Measurements from ENCODE around the gene CDK6. TPM values are rescaled to one million over a fixed set of nuclear protein-coding genes. Genes with fewer than 3 reads are reported as not detected.
A peak's percentile ranks its signal among the peaks of the same experiment; 100 is the strongest.

CDK6 gene
- polyA plus RNA-seq, 1 donor = 22.4 TPM

- 90% methylated on average over 1 of the region's 3 CpGs for WGBS (ENCODE audit: insufficient coverage, low lambda C conversion rate)
- Histone ChIP-seq H3K4me3 (ENCODE audit: low read length) (no peak overlapping the region), H3K27ac (ENCODE audit: low read length) (peak overlapping the region; percentile 41), H3K27me3 (ENCODE audit: control insufficient read depth, insufficient read depth, low read length) (no peaks in the 10 kb centered on the region), H3K4me1 (ENCODE audit: control insufficient read depth, insufficient read depth, low read length) (peaks cover 39% of the 10 kb centered on the region), H3K9me3 (ENCODE audit: control insufficient read depth, low read depth, low read length) (no peaks in the 10 kb centered on the region), H3K36me3 (ENCODE audit: control insufficient read depth, insufficient read depth, low read length) (no peaks in the 10 kb centered on the region)
- peak; percentile 38 to 67 for DNase-seq
Measured at GRCh38 chr7:92650391-92650790, 186.0 kb downstream of the CDK6 start.

GRCh38 chr7:92648067-92648466 lies 188.3 kb downstream of the CDK6 start:
- DNase-seq = peak in 1 of 2 donors; percentile 58
- WGBS (ENCODE audit: insufficient coverage, low lambda C conversion rate) = 88% methylated on average over 1 of the region's 4 CpGs
- Histone ChIP-seq H3K4me3 (ENCODE audit: low read length) (no peak overlapping the region), H3K36me3 (ENCODE audit: control insufficient read depth, insufficient read depth, low read length) (no peaks in the 10 kb centered on the region), H3K4me1 (ENCODE audit: control insufficient read depth, insufficient read depth, low read length) (peaks cover 55% of the 10 kb centered on the region), H3K9me3 (ENCODE audit: control insufficient read depth, low read depth, low read length) (no peaks in the 10 kb centered on the region), H3K27me3 (ENCODE audit: control insufficient read depth, insufficient read depth, low read length) (no peaks in the 10 kb centered on the region), H3K27ac (ENCODE audit: low read length) (peak overlapping the region; percentile 48)

GRCh38 chr7:92647652-92648051 lies 188.7 kb downstream of the CDK6 start:
- Histone ChIP-seq H3K36me3 (ENCODE audit: control insufficient read depth, insufficient read depth, low read length) (no peaks in the 10 kb centered on the region), H3K4me3 (ENCODE audit: low read length) (no peak overlapping the region), H3K27ac (ENCODE audit: low read length) (peak overlapping the region; percentile 48), H3K27me3 (ENCODE audit: control insufficient read depth, insufficient read depth, low read length) (no peaks in the 10 kb centered on the region), H3K9me3 (ENCODE audit: control insufficient read depth, low read depth, low read length) (no peaks in the 10 kb centered on the region), H3K4me1 (ENCODE audit: control insufficient read depth, insufficient read depth, low read length) (peaks cover 54% of the 10 kb centered on the region)
- WGBS (ENCODE audit: insufficient coverage, low lambda C conversion rate) = no CpG with 5 or more reads among the region's 2 CpGs
- no peak for DNase-seq

GRCh38 chr7:92647011-92647625 lies 189.3 kb downstream of the CDK6 start:
- Histone ChIP-seq H3K4me1 (ENCODE audit: control insufficient read depth, insufficient read depth, low read length) (peaks cover 52% of the 10 kb centered on the region), H3K27ac (ENCODE audit: low read length) (peak overlapping the region; percentile 92), H3K36me3 (ENCODE audit: control insufficient read depth, insufficient read depth, low read length) (no peaks in the 10 kb centered on the region), H3K27me3 (ENCODE audit: control insufficient read depth, insufficient read depth, low read length) (no peaks in the 10 kb centered on the region), H3K9me3 (ENCODE audit: control insufficient read depth, low read depth, low read length) (no peaks in the 10 kb centered on the region), H3K4me3 (ENCODE audit: low read length) (no peak overlapping the region)
- 0% methylated on average over 1 of the region's 5 CpGs for WGBS (ENCODE audit: insufficient coverage, low lambda C conversion rate)
- no peak for DNase-seq

- Histone ChIP-seq H3K4me1 (ENCODE audit: control insufficient read depth, insufficient read depth, low read length) (peaks cover 49% of the 10 kb centered on the region), H3K9me3 (ENCODE audit: control insufficient read depth, low read depth, low read length) (no peaks in the 10 kb centered on the region), H3K4me3 (ENCODE audit: low read length) (no peak overlapping the region), H3K27me3 (ENCODE audit: control insufficient read depth, insufficient read depth, low read length) (no peaks in the 10 kb centered on the region), H3K36me3 (ENCODE audit: control insufficient read depth, insufficient read depth, low read length) (no peaks in the 10 kb centered on the region), H3K27ac (ENCODE audit: low read length) (peak overlapping the region; percentile 92)
- DNase-seq = peak; percentile 79 to 93
- WGBS (ENCODE audit: insufficient coverage, low lambda C conversion rate) = no CpG with 5 or more reads among the region's 11 CpGs
Measured at GRCh38 chr7:92645114-92646061, 191.0 kb downstream of the CDK6 start.

GRCh38 chr7:92644406-92645113 lies 191.8 kb downstream of the CDK6 start:
- Histone ChIP-seq H3K4me1 (ENCODE audit: control insufficient read depth, insufficient read depth, low read length) (peaks cover 46% of the 10 kb centered on the region), H3K27ac (ENCODE audit: low read length) (peak overlapping the region; percentile 92), H3K9me3 (ENCODE audit: control insufficient read depth, low read depth, low read length) (no peaks in the 10 kb centered on the region), H3K27me3 (ENCODE audit: control insufficient read depth, insufficient read depth, low read length) (no peaks in the 10 kb centered on the region), H3K4me3 (ENCODE audit: low read length) (no peak overlapping the region), H3K36me3 (ENCODE audit: control insufficient read depth, insufficient read depth, low read length) (no peaks in the 10 kb centered on the region)
- WGBS (ENCODE audit: insufficient coverage, low lambda C conversion rate) = no CpG with 5 or more reads among the region's 6 CpGs
- peak; percentile 28 to 36 for DNase-seq

- no peak for DNase-seq
- peaks cover 2% of the 10 kb centered on the region for H3K36me3 ChIP-seq (ENCODE audit: control insufficient read depth, insufficient read depth, low read length)
- 100% methylated on average over 1 of the region's 2 CpGs for WGBS (ENCODE audit: insufficient coverage, low lambda C conversion rate)
- H3K27ac ChIP-seq (ENCODE audit: low read length) = peak overlapping the region; percentile 92
- peaks cover 46% of the 10 kb centered on the region for H3K4me1 ChIP-seq (ENCODE audit: control insufficient read depth, insufficient read depth, low read length)
- no peaks in the 10 kb centered on the region for H3K27me3 ChIP-seq (ENCODE audit: control insufficient read depth, insufficient read depth, low read length)
- H3K4me3 ChIP-seq (ENCODE audit: low read length) = no peak overlapping the region
- H3K9me3 ChIP-seq (ENCODE audit: control insufficient read depth, low read depth, low read length) = no peaks in the 10 kb centered on the region
Measured at GRCh38 chr7:92643821-92644220, 192.6 kb downstream of the CDK6 start.

GRCh38 chr7:92641921-92642511 lies 194.4 kb downstream of the CDK6 start:
- Histone ChIP-seq H3K36me3 (ENCODE audit: control insufficient read depth, insufficient read depth, low read length) (peaks cover 7% of the 10 kb centered on the region), H3K27ac (ENCODE audit: low read length) (no peak overlapping the region), H3K4me3 (ENCODE audit: low read length) (no peak overlapping the region), H3K27me3 (ENCODE audit: control insufficient read depth, insufficient read depth, low read length) (no peaks in the 10 kb centered on the region), H3K4me1 (ENCODE audit: control insufficient read depth, insufficient read depth, low read length) (peaks cover 30% of the 10 kb centered on the region), H3K9me3 (ENCODE audit: control insufficient read depth, low read depth, low read length) (no peaks in the 10 kb centered on the region)
- DNase-seq = no peak
- WGBS (ENCODE audit: insufficient coverage, low lambda C conversion rate) = 90% methylated on average over 2 of the region's 4 CpGs

GRCh38 chr7:92639966-92640365 lies 196.4 kb downstream of the CDK6 start:
- Histone ChIP-seq H3K4me3 (ENCODE audit: low read length) (no peak overlapping the region), H3K9me3 (ENCODE audit: control insufficient read depth, low read depth, low read length) (no peaks in the 10 kb centered on the region), H3K27ac (ENCODE audit: low read length) (no peak overlapping the region), H3K4me1 (ENCODE audit: control insufficient read depth, insufficient read depth, low read length) (peaks cover 20% of the 10 kb centered on the region), H3K36me3 (ENCODE audit: control insufficient read depth, insufficient read depth, low read length) (peaks cover 7% of the 10 kb centered on the region), H3K27me3 (ENCODE audit: control insufficient read depth, insufficient read depth, low read length) (no peaks in the 10 kb centered on the region)
- DNase-seq = no peak
- no CpG with 5 or more reads among the region's 4 CpGs for WGBS (ENCODE audit: insufficient coverage, low lambda C conversion rate)

Data from large intestine (tissue), 3 donors.